PFSK-1 (cell line): ENCODE data around the gene INVS.

Experiments
- FOXP2 ChIP-seq: optimal IDR thresholded peaks from 2 replicates; pipeline ENCODE3; 2011; ENCODE audit warnings: borderline replicate concordance, control low read depth, inconsistent platforms; ENCODE audit not compliant: insufficient read depth; ENCODE audit errors: extremely low read length, extremely low read depth
- POLR2AphosphoS5 ChIP-seq: IDR thresholded peaks from 2 replicates; pipeline ENCODE4 v1.6.1; 2012; ENCODE audit warnings: low read depth, mild to moderate bottlenecking, control low read depth, low read length, moderate library complexity
- REST ChIP-seq, 2 experiments: IDR thresholded peaks; 2 replicates each; pipeline versions ENCODE4 v1.6.1 to v1.8.0; 2011 to 2012; ENCODE audit warnings: low read depth in 2 of 2, low read length in 2 of 2, control low read depth in 1 of 2, inconsistent platforms in 1 of 2, mild to moderate bottlenecking in 1 of 2, moderate library complexity in 1 of 2; ENCODE audit not compliant: insufficient read depth in 1 of 2
- SIN3A ChIP-seq: IDR thresholded peaks from 2 replicates; pipeline ENCODE4 v1.6.1; 2012; ENCODE audit warnings: mild to moderate bottlenecking, low read length, moderate library complexity, borderline replicate concordance; ENCODE audit not compliant: insufficient read depth
- TAF1 ChIP-seq: IDR thresholded peaks from 2 replicates; pipeline ENCODE4 v1.6.1; 2012; ENCODE audit warnings: low read length, control low read depth, borderline replicate concordance; ENCODE audit not compliant: insufficient read depth

The INVS gene

GRCh38 chr9:100074093-100074492 lies 24.9 kb upstream of the INVS start:
- no peak for TF ChIP-seq POLR2AphosphoS5

GRCh38 chr9:100074989-100075388 lies 24.1 kb upstream of the INVS start:
- no peak for TF ChIP-seq TAF1

- TF ChIP-seq SIN3A (no peak), REST (IDR thresholded peaks at IDR 0.05; ENCODE audit: insufficient read depth in 1 of 2, low read depth in 2 of 2, low read length in 2 of 2) (no peak), FOXP2 (no peak), POLR2AphosphoS5 (no peak), TAF1 (no peak)
Measured at GRCh38 chr9:100082782-100083181, 16.3 kb upstream of the INVS start.

DNA sequence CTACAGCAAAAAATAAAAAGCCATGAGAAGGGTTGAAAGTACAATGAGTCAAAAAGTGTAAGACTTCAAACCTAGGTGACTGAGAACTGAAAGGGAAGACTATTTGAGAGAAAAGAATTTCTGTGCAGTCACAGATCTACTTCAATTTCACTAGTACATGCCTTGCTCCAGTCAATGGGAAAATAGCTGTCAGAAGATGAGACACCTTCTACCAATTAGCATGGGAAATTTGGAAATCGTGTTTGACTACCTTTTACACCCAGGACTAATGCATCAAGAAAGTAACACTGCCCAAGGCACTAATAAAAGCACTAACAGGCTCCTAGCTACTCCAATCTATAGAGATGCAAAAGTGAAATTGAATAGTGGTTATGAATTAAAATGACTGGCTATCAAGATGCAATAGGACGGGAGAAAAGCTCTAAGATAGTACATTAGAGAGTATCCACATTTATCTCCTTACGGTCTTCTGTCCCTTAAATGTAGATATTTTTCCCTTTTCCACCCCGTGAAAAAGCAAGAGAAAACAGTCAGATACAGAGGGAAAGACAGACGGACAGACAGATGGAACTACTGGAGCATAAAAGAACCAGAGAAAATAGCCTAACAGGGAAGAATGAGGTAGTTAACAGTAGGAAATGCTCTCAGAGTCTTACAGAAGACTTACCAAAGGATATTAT lies 15.5 kb upstream of the INVS start:
- TF ChIP-seq TAF1 (no peak), REST (IDR thresholded peaks at IDR 0.05; ENCODE audit: insufficient read depth in 1 of 2, low read depth in 2 of 2, low read length in 2 of 2) (no peak), SIN3A (no peak), FOXP2 (no peak), POLR2AphosphoS5 (no peak)

DNA sequence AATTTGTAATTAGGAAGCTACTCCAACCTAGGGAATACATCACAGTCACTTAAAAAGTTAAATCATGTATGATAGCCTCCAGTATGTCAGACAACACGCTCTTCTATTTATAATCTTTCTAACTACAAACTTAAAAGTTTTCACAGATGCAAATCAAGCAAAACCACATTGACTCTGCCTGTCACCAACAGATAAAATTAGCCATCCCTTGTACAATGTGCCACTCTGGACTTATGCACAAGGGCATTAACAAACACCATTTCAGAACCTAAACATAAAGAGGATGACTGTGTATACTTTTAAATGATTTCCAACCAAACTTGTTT lies 15.0 kb upstream of the INVS start:
- TF ChIP-seq TAF1 (no peak), POLR2AphosphoS5 (no peak), SIN3A (no peak), REST (IDR thresholded peaks at IDR 0.05; ENCODE audit: insufficient read depth in 1 of 2, low read depth in 2 of 2, low read length in 2 of 2) (no peak), FOXP2 (no peak)

- TF ChIP-seq FOXP2 (no peak), REST (IDR thresholded peaks at IDR 0.05; ENCODE audit: insufficient read depth in 1 of 2, low read depth in 2 of 2, low read length in 2 of 2) (no peak), POLR2AphosphoS5 (no peak), TAF1 (no peak), SIN3A (no peak)
Measured at GRCh38 chr9:100084734-100085133, 14.3 kb upstream of the INVS start.
